Measurements from ENCODE around the gene GPC5. TPM values are rescaled to one million over a fixed set of nuclear protein-coding genes. Genes with fewer than 3 reads are reported as not detected.

GPC5 gene
- total and polyA plus RNA-seq, 2 of the 8 experiments (the other 6 are each of a cell fraction or from before 2014, with no cell fraction given) = 0.20 to 0.39 TPM

GRCh38 chr13:91988331-91988730, 589.9 kb downstream of the GPC5 start (continued):
- TF ChIP-seq CHD7 (IDR thresholded peaks at IDR 0.05; ENCODE audit: insufficient replicate concordance, low read length) = no peak
- no peak for TF ChIP-seq SIX5 (IDR thresholded peaks at IDR 0.05; ENCODE audit: low read depth, low read length)
- TF ChIP-seq SIN3A (conservative IDR thresholded peaks at IDR 0.05 in 1 of 2, IDR thresholded peaks at IDR 0.05 in 1 of 2; ENCODE audit: low read depth in 1 of 2, low read length in 2 of 2) = no peak
- TF ChIP-seq RAD21 (IDR thresholded peaks at IDR 0.05 in 1 of 2, conservative IDR thresholded peaks at IDR 0.05 in 1 of 2; ENCODE audit: low read depth in 2 of 2, low read length in 2 of 2) = no peak
- TF ChIP-seq EGR1 (IDR thresholded peaks at IDR 0.05; ENCODE audit: borderline replicate concordance, low read depth, low read length) = no peak
- no peak for TF ChIP-seq ATF3 (IDR thresholded peaks at IDR 0.05; ENCODE audit: insufficient read depth, low read depth, low read length)
- TF ChIP-seq MAX (IDR thresholded peaks at IDR 0.05) = no peak
- no peak for TF ChIP-seq BCL11A (IDR thresholded peaks at IDR 0.05; ENCODE audit: low read depth in 2 of 2, low read length in 2 of 2)
- no peak for TF ChIP-seq TBP (IDR thresholded peaks at IDR 0.05; ENCODE audit: low read depth, low read length)
- TF ChIP-seq SP1 (IDR thresholded peaks at IDR 0.05; ENCODE audit: low read depth, low read length) = no peak

Measured in H1 (cell line).